ENCODE data around the gene MTSS2. TPM values are rescaled to one million over a fixed set of nuclear protein-coding genes. Genes with fewer than 3 reads are reported as not detected.
"Not testable (repeated sequence)": the region's sequence is repeated elsewhere in the genome, so short reads cannot be mapped to it uniquely, and the experiment has no call there.

MTSS2 gene
- total RNA-seq, 1 donor from 2014 or later = 32.8 TPM

DNA sequence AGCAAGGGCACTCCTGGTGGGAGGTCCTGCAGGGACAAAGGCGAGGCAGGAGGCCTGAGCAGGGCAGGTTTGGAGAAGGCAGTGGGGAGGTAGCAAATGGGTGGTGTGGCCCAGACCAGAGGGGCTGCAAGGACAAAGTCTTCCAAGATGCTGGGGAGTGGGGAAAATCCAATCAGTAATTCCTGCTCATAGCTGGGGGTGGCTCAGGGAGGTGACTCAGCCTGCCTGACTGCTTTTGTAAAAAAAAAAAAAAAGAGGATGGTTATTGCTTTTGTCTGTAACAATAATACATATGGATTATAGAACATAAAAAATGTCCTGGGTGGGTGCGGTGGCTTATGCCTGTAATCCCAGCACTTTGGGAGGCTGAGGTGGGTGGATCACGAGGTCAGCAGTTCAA, 34.3 kb downstream of the MTSS2 start:
- peak; percentile 24 for ATAC-seq

DNA sequence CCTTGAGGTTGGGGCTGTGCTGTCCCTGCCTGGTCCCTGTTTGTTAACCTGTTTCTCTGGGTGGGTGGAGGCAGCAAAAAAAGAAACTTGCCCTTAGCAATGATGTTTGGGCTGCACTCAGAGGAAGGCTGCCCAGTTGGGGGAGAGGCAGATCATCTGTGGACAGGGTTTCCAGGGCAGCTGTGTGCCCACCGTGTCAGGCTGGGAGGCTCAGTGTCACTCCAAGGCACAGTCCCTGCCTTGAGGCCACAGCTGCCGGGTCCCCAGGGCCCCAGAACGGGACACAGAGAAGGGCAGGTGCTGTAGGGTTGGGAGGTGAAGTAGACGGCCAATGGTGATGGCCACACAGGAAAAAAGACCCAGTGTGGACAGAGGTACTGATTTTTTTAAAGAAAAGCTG, 35.6 kb downstream of the MTSS2 start:
- no peak for ATAC-seq

GRCh38 chr16:70649300-70649699, 36.6 kb downstream of the MTSS2 start:
- ATAC-seq = no peak

DNA sequence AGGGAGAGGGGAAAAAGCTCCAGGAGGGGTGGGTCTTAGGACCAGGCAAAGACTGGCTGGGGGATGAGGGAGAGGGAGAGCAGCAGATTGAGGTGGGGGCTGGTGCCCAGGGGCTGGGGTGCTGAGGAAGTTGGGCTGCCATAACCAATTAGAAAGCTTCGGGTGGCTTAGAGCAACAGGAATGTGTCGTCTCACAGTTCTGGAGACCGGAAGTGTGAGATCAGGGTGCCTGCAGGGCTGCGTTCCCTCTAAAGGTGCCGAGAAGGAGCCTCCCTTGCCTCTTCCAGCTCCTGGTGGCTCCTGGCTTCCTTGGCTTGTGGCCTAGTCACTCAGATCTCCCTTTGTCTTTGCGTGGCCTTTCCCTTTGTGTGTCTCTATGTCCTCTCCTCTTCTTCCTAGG, 37.2 kb downstream of the MTSS2 start:
- no peak for ATAC-seq

DNA sequence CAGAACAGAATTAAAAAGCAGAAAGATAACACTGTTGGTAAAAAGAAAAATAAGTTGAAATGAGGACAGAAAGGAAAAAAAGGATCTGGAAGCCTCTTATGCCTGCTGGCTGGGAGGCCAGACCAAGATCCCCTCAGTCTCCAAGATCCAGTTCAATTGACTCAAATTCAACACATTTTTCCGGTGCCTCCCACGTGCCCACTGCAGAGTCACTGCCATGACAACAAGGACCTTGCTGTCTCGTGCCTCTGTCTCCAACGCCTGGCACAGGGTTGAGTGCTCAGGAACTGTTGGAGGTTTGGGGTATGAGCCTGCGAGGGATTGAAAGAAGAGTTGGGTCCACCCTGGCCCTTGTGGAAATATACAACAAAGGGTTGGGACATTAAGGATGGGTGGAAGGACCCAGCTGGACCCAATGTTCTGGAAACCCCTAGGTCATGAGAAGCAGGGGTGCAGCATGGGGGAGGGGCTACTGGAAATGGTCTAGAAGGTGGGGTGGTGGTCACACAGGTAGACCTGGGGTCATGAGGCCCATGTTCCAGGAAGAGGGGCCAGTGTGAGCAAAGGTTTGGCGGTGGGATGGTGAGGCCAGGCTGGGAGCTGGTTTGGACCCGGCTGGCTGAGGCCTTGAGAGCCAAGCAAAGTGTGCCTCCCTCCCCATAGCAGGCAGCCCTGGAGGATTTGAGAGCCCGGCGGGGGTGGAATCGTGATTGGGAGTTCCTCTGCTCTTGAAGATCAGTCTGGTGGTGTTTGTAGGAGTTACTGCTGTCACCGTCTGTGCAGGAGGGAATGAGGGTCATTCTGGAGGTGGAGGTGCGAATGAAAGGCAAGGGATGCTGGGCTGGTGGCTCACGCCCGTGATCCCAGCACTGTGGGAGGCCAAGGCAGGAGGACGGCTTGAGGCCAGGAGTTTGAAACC, 38.2 kb downstream of the MTSS2 start:
- ATAC-seq = no peak

DNA sequence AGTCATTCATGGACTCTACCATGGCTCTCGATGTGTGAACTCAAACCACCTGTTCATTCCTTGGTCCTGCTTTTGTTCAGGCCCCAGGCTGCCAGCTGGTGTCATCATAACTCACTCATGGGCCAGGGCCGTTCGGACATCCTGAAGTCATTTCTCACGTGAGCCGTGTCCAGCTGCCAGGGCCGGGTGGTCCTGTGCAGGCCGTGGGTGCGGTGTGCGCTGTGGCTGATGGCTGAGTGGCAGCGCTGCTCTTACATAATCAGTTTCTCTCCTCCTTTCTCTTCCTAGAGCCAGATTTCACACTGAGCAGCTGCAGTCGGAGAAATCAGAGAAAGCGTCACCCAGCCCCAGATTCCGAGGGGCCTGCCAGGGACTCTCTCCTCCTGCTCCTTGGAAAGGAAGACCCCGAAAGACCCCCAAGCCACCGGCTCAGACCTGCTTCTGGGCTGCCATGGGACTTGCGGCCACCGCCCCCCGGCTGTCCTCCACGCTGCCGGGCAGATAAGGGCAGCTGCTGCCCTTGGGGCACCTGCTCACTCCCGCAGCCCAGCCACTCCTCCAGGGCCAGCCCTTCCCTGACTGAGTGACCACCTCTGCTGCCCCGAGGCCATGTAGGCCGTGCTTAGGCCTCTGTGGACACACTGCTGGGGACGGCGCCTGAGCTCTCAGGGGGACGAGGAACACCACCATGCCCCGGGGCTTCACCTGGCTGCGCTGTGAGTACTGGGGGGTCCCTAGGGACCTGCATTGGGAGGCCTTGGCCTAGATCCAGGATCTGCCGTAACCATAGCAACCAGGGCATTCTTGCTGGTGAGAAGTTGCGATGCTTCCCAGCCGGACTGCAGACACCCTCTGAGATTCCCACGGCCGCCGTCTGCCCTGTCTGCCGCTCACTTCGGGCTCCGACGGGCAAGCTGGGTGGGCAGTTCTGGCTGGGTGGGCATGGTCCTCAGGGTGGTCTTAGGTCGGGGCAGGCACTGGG, 39.3 kb downstream of the MTSS2 start, which contains the start of gene IL34:
TSS of gene IL34 (plus strand) at position 300 of the 982 bp plus-strand sequence. CDS start at position 689, 389 bp downstream.
- ATAC-seq = no peak

GRCh38 chr16:70644763-70645597, 40.9 kb downstream of the MTSS2 start:
- no peak for ATAC-seq

GRCh38 chr16:70643264-70643663, 42.6 kb downstream of the MTSS2 start:
- ATAC-seq = not testable (repeated sequence)

DNA sequence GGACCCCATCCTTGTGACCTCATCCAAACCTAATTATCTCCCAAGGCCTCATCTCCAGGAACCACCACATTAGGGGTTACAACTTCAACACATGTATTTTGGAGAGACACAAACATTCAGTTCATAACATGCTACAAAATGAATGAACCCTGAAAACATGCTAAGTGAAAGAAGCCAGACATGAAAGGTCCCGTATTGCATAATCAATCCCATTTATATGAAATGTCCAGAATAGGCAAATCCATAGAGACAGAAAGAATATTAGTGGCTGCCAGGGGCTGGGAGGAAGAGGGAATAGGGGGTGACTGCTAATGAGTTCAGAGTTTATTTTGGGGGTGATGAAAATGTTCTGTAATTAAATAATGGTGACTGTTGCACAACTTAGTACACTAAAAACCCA, 43.2 kb downstream of the MTSS2 start:
- ATAC-seq = no peak

GRCh38 chr16:70638814-70639792, 46.8 kb downstream of the MTSS2 start:
- ATAC-seq = peak; percentile 87

Other genes with a start within 250 kb of the MTSS2 start
- gene ST3GAL2, start 247.0 kb downstream of the MTSS2 start, total RNA-seq = 1.7 TPM
- gene FCSK, start 231.5 kb downstream of the MTSS2 start, total RNA-seq = 10.0 TPM
- gene COG4, start 162.5 kb downstream of the MTSS2 start, total RNA-seq = 53.2 TPM
- gene SF3B3, start 162.2 kb downstream of the MTSS2 start, total RNA-seq = 221 TPM
- 7.9 TPM for gene IL34, start 39.5 kb downstream of the MTSS2 start, total RNA-seq
- gene VAC14, start 115.1 kb upstream of the MTSS2 start, total RNA-seq = 22.0 TPM